ENCODE data around the gene RBM19.

Gene RBM19

GRCh38 chr12:113889891-113890581 lies 76.1 kb downstream of the RBM19 start:
- no peak for DNase-seq (ENCODE audit: low read depth in 2 of 2, low spot score in 1 of 2)

GRCh38 chr12:113889076-113889475 lies 77.0 kb downstream of the RBM19 start:
- no peak for DNase-seq (ENCODE audit: low read depth in 2 of 2, low spot score in 1 of 2)

GRCh38 chr12:113888435-113888834 lies 77.7 kb downstream of the RBM19 start:
- no peak for DNase-seq (ENCODE audit: low read depth in 2 of 2, low spot score in 1 of 2)

- DNase-seq (ENCODE audit: low read depth in 2 of 2, low spot score in 1 of 2): no peak
Measured at GRCh38 chr12:113887906-113888305, 78.2 kb downstream of the RBM19 start.

- no peak for DNase-seq (ENCODE audit: low read depth in 2 of 2, low spot score in 1 of 2)
Measured at GRCh38 chr12:113886721-113887120, 79.4 kb downstream of the RBM19 start.

- no peak for DNase-seq (ENCODE audit: low read depth in 2 of 2, low spot score in 1 of 2)
Measured at GRCh38 chr12:113884392-113884791, 81.7 kb downstream of the RBM19 start.

- DNase-seq (ENCODE audit: low read depth in 2 of 2, low spot score in 1 of 2): no peak
Measured at GRCh38 chr12:113882690-113883089, 83.4 kb downstream of the RBM19 start.

- DNase-seq (ENCODE audit: low read depth in 2 of 2, low spot score in 1 of 2): no peak
Measured at GRCh38 chr12:113880988-113881962, 84.8 kb downstream of the RBM19 start.

- DNase-seq (ENCODE audit: low read depth in 2 of 2, low spot score in 1 of 2): no peak
Measured at GRCh38 chr12:113880326-113880725, 85.8 kb downstream of the RBM19 start.

- no peak for DNase-seq (ENCODE audit: low read depth in 2 of 2, low spot score in 1 of 2)
Measured at GRCh38 chr12:113879658-113880057, 86.5 kb downstream of the RBM19 start.

GRCh38 chr12:113877607-113878006 lies 88.5 kb downstream of the RBM19 start:
- DNase-seq (ENCODE audit: low read depth in 2 of 2, low spot score in 1 of 2): no peak

- DNase-seq (ENCODE audit: low read depth in 2 of 2, low spot score in 1 of 2): no peak
Measured at GRCh38 chr12:113876160-113876559, 90.0 kb downstream of the RBM19 start.

- no peak for DNase-seq (ENCODE audit: low read depth in 2 of 2, low spot score in 1 of 2)
Measured at GRCh38 chr12:113875691-113876090, 90.4 kb downstream of the RBM19 start.

GRCh38 chr12:113874999-113875561 lies 91.0 kb downstream of the RBM19 start:
- DNase-seq (ENCODE audit: low read depth in 2 of 2, low spot score in 1 of 2): no peak

- no peak for DNase-seq (ENCODE audit: low read depth in 2 of 2, low spot score in 1 of 2)
Measured at GRCh38 chr12:113874326-113874725, 91.8 kb downstream of the RBM19 start.

GRCh38 chr12:113873740-113874139 lies 92.4 kb downstream of the RBM19 start:
- DNase-seq (ENCODE audit: low read depth in 2 of 2, low spot score in 1 of 2): no peak

- no peak for DNase-seq (ENCODE audit: low read depth in 2 of 2, low spot score in 1 of 2)
Measured at GRCh38 chr12:113870890-113871289, 95.2 kb downstream of the RBM19 start.

- DNase-seq (ENCODE audit: low read depth in 2 of 2, low spot score in 1 of 2): no peak
Measured at GRCh38 chr12:113870035-113870434, 96.1 kb downstream of the RBM19 start.

GRCh38 chr12:113868365-113868764 lies 97.8 kb downstream of the RBM19 start:
- no peak for DNase-seq (ENCODE audit: low read depth in 2 of 2, low spot score in 1 of 2)

- DNase-seq (ENCODE audit: low read depth in 2 of 2, low spot score in 1 of 2): no peak
Measured at GRCh38 chr12:113867258-113867657, 98.9 kb downstream of the RBM19 start.

GRCh38 chr12:113866496-113866895 lies 99.6 kb downstream of the RBM19 start:
- no peak for DNase-seq (ENCODE audit: low read depth in 2 of 2, low spot score in 1 of 2)

- DNase-seq (ENCODE audit: low read depth in 2 of 2, low spot score in 1 of 2): no peak
Measured at GRCh38 chr12:113863455-113863845, 102.7 kb downstream of the RBM19 start.

Measured in stimulated activated CD8-positive, alpha-beta memory T cell treated with anti-CD3 and anti-CD28 coated beads, Interleukin-4, amount 100 ng/mL, for 1 hour (primary cell).